Lower leg skin (tissue), 4 donors: ENCODE data around the gene SLC27A2. TPM values are rescaled to one million over a fixed set of nuclear protein-coding genes. Genes with fewer than 3 reads are reported as not detected.
"Not testable (repeated sequence)": the region's sequence is repeated elsewhere in the genome, so short reads cannot be mapped to it uniquely, and the experiment has no call there.

Source experiments
- DNase-seq, 2 donors: peaks; one replicate each; pipeline ENCODE4 v3.0.0-alpha.2; 2019; ENCODE audit warnings: low spot score in 2 of 2
- H3K4me3 ChIP-seq: fragments of 200-600 bp; sonication (generic); 2 replicates; pipeline ENCODE4 v1.5.1; 2017; ENCODE audit warnings: mild to moderate bottlenecking, low read depth; ENCODE audit not compliant: poor library complexity, severe bottlenecking
- CTCF ChIP-seq, 3 donors: fragments of 450-650 bp; IDR thresholded peaks; one replicate each; pipeline ENCODE4 v1.5.1; 2016; ENCODE audit warnings: antibody characterized with exemption in 3 of 3, mild to moderate bottlenecking in 3 of 3, moderate library complexity in 2 of 3
- POLR2A ChIP-seq, 2 donors: fragments of 450-650 bp; IDR thresholded peaks; one replicate each; pipeline ENCODE4 v1.6.1; 2016 to 2017; ENCODE audit warnings: antibody characterized with exemption in 2 of 2, mild to moderate bottlenecking in 1 of 2, moderate library complexity in 1 of 2
- WGBS, 2 donors: methylation state at CpG; one replicate each; pipeline ENCODE4 v1.1.5; 2018; 5-methylcytosine and 5-hydroxymethylcytosine counted together
- intact Hi-C: fragments of 100-400 bp; cut with DNase I; formaldehyde crosslinking; loops from one replicate; pipeline ENCODE4 v1.15.0; 2023; ENCODE audit warnings: low total_unique reads
- total RNA-seq, 4 donors: library from RNA; depleted of rRNA; stranded (reverse); fragments of >200 nt; gene quantifications; one replicate each; pipeline ENCODE4 v1.1.0, GENCODE V29; 2016

SLC27A2 gene
- total RNA-seq, 4 donors from 2014 or later: 0.53 to 4.1 (median 1.3) TPM

DNA sequence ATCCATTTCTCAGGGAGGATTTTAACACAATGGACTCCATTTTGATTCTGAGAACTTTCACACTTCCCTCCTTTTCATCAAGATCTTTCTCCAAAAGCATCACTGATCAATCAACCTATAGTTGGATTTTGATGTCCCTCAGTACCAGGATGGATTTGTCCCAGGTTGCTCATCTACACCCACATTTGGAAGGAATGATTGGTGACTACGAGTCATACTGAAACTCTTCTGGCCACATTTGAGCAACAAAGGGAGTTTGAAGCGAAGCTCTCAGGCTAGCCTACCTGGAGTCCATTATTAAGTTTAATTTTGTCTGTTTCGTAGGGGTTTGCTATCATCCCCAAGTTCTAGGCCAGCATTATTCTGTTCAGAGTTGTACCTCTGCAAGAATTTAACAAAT, 31.6 kb upstream of the SLC27A2 start:
- WGBS, 2 donors: 91 to 96% methylated on average over 3 of the region's 3 CpGs
- DNase-seq: no peak
- intact Hi-C loops: no loop called here
- H3K4me3 ChIP-seq: no peak overlapping the region
- TF ChIP-seq POLR2A (IDR thresholded peaks at IDR 0.05) (no peak), CTCF (IDR thresholded peaks at IDR 0.05) (no peak)

GRCh38 chr15:50150851-50151250, 31.1 kb upstream of the SLC27A2 start:
- no peak for TF ChIP-seq CTCF (IDR thresholded peaks at IDR 0.05)
- TF ChIP-seq POLR2A (IDR thresholded peaks at IDR 0.05): no peak
- DNase-seq: no peak
- no peak overlapping the region for H3K4me3 ChIP-seq
- intact Hi-C loops: no loop called here

DNA sequence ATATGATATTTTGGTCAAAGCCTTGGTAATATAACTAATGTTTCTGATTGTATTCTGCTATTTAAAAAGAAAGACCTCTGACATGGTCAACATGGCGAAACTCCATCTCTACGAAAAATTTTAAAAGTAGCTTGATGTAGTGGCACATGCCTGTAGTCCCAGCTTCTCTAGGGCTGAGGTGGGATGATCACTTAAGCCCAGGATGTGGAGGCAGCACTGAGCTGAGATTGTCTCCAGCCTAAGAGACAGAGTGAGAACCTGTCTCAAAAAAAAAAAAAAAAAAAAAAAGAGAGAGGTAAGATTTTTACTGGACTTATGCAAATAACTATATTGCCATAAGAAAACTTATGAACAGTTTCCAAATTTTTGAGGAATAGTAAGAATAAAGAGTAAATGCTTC, 30.5 kb upstream of the SLC27A2 start:
- no peak for DNase-seq
- TF ChIP-seq CTCF (IDR thresholded peaks at IDR 0.05) (no peak), POLR2A (IDR thresholded peaks at IDR 0.05) (no peak)
- H3K4me3 ChIP-seq: no peak overlapping the region
- intact Hi-C loops: no loop called here
- WGBS, 2 donors: 97 to 98% methylated on average over 2 of the region's 2 CpGs

- DNase-seq: not testable (repeated sequence)
- WGBS, 2 donors: 91 to 100% methylated on average over 19 to 25 of the region's 28 CpGs
Measured at GRCh38 chr15:50158236-50158635, 23.8 kb upstream of the SLC27A2 start.

DNA sequence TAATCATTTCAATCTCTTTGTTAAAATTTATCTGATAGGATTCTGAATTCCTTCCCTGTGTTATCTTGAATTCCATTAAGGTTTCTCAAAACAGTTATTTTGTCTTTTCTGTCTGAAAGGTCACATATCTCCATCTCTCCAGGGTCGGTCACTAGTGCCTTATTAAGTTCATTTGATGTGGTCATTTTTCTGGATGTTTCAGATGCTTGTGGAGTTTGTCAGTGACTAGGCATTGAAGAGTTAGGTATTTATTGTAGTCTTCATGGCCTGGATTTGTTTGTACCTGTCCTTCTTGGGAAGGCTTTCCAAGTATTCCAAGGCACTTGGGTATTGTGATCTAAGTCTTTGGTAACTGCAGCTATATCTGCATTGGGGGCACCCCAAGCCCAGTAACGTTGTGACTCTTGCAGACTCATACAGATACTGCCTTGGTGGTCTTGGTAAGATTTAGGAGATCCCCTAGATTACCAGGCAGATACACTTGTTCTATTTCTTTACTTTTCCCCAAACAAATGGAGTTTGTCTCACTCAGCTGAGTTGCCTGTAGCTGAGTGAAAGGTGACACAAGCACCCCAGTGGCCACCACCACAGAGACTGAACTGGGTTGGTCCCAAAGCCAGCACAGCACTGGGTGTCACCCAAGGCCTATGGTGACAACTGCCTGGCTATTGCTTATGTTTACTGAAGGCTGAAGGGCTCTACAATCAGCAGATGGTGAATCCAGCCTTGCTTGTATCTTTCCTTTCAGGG, 18.9 kb upstream of the SLC27A2 start:
- 67 to 75% methylated on average over 2 of the region's 2 CpGs for WGBS, 2 donors
- H3K4me3 ChIP-seq: no peak overlapping the region
- intact Hi-C loops: no loop called here
- no peak for DNase-seq
- TF ChIP-seq POLR2A (IDR thresholded peaks at IDR 0.05) (no peak), CTCF (IDR thresholded peaks at IDR 0.05) (no peak)

More at GRCh38 chr15:50158236-50158635, 23.8 kb upstream of the SLC27A2 start:
- intact Hi-C loops, H3K4me3 ChIP-seq: not testable (repeated sequence)

- intact Hi-C loops: no loop called here
- no peak overlapping the region for H3K4me3 ChIP-seq
- WGBS, 2 donors: 50 to 77% methylated on average over 2 of the region's 2 CpGs
- no peak for DNase-seq
- TF ChIP-seq CTCF (IDR thresholded peaks at IDR 0.05) (no peak), POLR2A (IDR thresholded peaks at IDR 0.05) (no peak)
Measured at GRCh38 chr15:50163719-50164410, 18.1 kb upstream of the SLC27A2 start.
